GM23338 (cell line): Measurements from ENCODE around the gene TAT. TPM values are rescaled to one million over a fixed set of nuclear protein-coding genes. Genes with fewer than 3 reads are reported as not detected.

Experiments
- ATAC-seq: fragments of 200-7000 bp; cut with Tn5 transposase; 3 replicates; pipeline ENCODE4 v1.9.1; 2020
- DNase-seq: peaks from one replicate; pipeline ENCODE4 v3.0.0-alpha.2; 2015; ENCODE audit warnings: low spot score
- H2AFZ ChIP-seq: fragments of 200-600 bp; sonication (generic); 2 replicates; pipeline ENCODE4 v1.8.0; 2016; ENCODE audit warnings: antibody characterized with exemption, mild to moderate bottlenecking, moderate library complexity
- H3F3A ChIP-seq: fragments of 200-600 bp; sonication (generic); replicated peaks from 2 replicates; pipeline ENCODE4 v1.8.0; 2017; ENCODE audit warnings: antibody characterized with exemption, mixed run types, low read depth
- H3K27ac ChIP-seq: fragments of 200-600 bp; sonication (generic); 2 replicates; pipeline ENCODE4 v1.6.1; 2016; ENCODE audit warnings: low read depth
- H3K27me3 ChIP-seq: fragments of 200-600 bp; sonication (generic); 2 replicates; pipeline ENCODE4 v1.8.0; 2016; ENCODE audit warnings: mild to moderate bottlenecking, mixed run types, moderate library complexity; ENCODE audit not compliant: insufficient read depth
- H3K36me3 ChIP-seq: fragments of 200-600 bp; sonication (generic); 2 replicates; pipeline ENCODE4 v1.8.0; 2016; ENCODE audit warnings: mild to moderate bottlenecking; ENCODE audit not compliant: insufficient read depth
- H3K4me1 ChIP-seq: fragments of 200-600 bp; sonication (generic); 2 replicates; pipeline ENCODE4 v1.8.0; 2016; ENCODE audit warnings: mild to moderate bottlenecking, moderate library complexity; ENCODE audit not compliant: insufficient read depth
- H3K4me2 ChIP-seq: fragments of 200-600 bp; sonication (generic); 2 replicates; pipeline ENCODE4 v1.7.1; 2017; ENCODE audit warnings: mixed run types
- H3K4me3 ChIP-seq: fragments of 200-600 bp; sonication (generic); 2 replicates; pipeline ENCODE4 v1.6.1; 2016; ENCODE audit warnings: mixed run types
- H3K79me2 ChIP-seq: fragments of 200-600 bp; sonication (generic); replicated peaks from 2 replicates; pipeline ENCODE4 v1.8.0; 2017; ENCODE audit warnings: mild to moderate bottlenecking; ENCODE audit not compliant: insufficient read depth
- H3K9me2 ChIP-seq: fragments of 200-600 bp; sonication (generic); 2 replicates; pipeline ENCODE4 v1.8.0; 2017; ENCODE audit not compliant: insufficient read depth
- H4K20me1 ChIP-seq: fragments of 200-600 bp; sonication (generic); replicated peaks from 2 replicates; pipeline ENCODE4 v1.8.0; 2017; ENCODE audit warnings: mild to moderate bottlenecking; ENCODE audit not compliant: insufficient read depth
- H3K27ac Mint-ChIP-seq: 2 replicates; pipeline ENCODE4 v1.8.0; 2020; ENCODE audit warnings: inconsistent platforms, mild to moderate bottlenecking, moderate library complexity, mixed read lengths
- H3K27me3 Mint-ChIP-seq: 3 replicates; pipeline ENCODE4 v1.8.0; 2022; ENCODE audit warnings: low read depth, mild to moderate bottlenecking, moderate library complexity, mixed read lengths, inconsistent platforms; ENCODE audit not compliant: insufficient read depth, poor library complexity
- H3K36me3 Mint-ChIP-seq: 3 replicates; pipeline ENCODE4 v1.8.0; 2021; ENCODE audit warnings: low read depth, mild to moderate bottlenecking, inconsistent platforms, moderate library complexity, mixed read lengths
- H3K4me1 Mint-ChIP-seq: 3 replicates; pipeline ENCODE4 v1.8.0; 2020; ENCODE audit warnings: mild to moderate bottlenecking, inconsistent platforms, mixed read lengths
- H3K4me3 Mint-ChIP-seq: 3 replicates; pipeline ENCODE4 v1.8.0; 2021; ENCODE audit warnings: moderate library complexity, mild to moderate bottlenecking, inconsistent platforms, mixed read lengths
- H3K9me3 Mint-ChIP-seq: 3 replicates; pipeline ENCODE4 v1.8.0; 2020; ENCODE audit warnings: moderate library complexity, mild to moderate bottlenecking, inconsistent platforms, mixed read lengths
- CREB1 ChIP-seq: fragments of 250-450 bp; sonication (Bioruptor Pico); IDR thresholded peaks from 2 replicates; pipeline ENCODE4 v1.5.0; 2020; ENCODE audit warnings: low read depth, mild to moderate bottlenecking, moderate library complexity
- CTCF ChIP-seq, 2 experiments: fragments of 200-600 bp in 1 of 2; sonication (generic) in 1 of 2; conservative IDR thresholded peaks; 2 replicates each; pipeline versions ENCODE4 v1.5.1 to v1.6.1; 2016 to 2017; ENCODE audit warnings: antibody characterized with exemption in 2 of 2, low read depth in 2 of 2, mild to moderate bottlenecking in 2 of 2, moderate library complexity in 1 of 2
- ETS1 ChIP-seq: IDR thresholded peaks from 2 replicates; pipeline ENCODE4 v1.6.1; 2016; ENCODE audit warnings: antibody characterized with exemption
- EZH2 ChIP-seq: fragments of 200-600 bp; sonication (generic); IDR thresholded peaks from one replicate; pipeline ENCODE4 v1.8.0; 2017; ENCODE audit warnings: antibody characterized with exemption, mild to moderate bottlenecking, low read depth; ENCODE audit not compliant: unreplicated experiment
- EZH2phosphoT487 ChIP-seq: fragments of 200-600 bp; sonication (generic); IDR thresholded peaks from one replicate; pipeline ENCODE4 v1.8.1; 2018; ENCODE audit warnings: antibody characterized with exemption; ENCODE audit not compliant: unreplicated experiment
- JUNB ChIP-seq: IDR thresholded peaks from one replicate; pipeline ENCODE4 v1.6.1; 2016; ENCODE audit warnings: antibody characterized with exemption; ENCODE audit not compliant: unreplicated experiment
- NANOG ChIP-seq: IDR thresholded peaks from 2 replicates; pipeline ENCODE4 v1.6.1; 2016; ENCODE audit warnings: antibody characterized with exemption, borderline replicate concordance
- POLR2AphosphoS5 ChIP-seq: IDR thresholded peaks from 2 replicates; pipeline ENCODE4 v1.6.1; 2016; ENCODE audit warnings: antibody characterized with exemption, low read depth
- REST ChIP-seq: IDR thresholded peaks from one replicate; pipeline ENCODE4 v1.6.1; 2018; ENCODE audit warnings: antibody characterized with exemption; ENCODE audit not compliant: unreplicated experiment
- STAT1 ChIP-seq: IDR thresholded peaks from one replicate; pipeline ENCODE4 v1.6.1; 2016; ENCODE audit warnings: antibody characterized with exemption; ENCODE audit not compliant: unreplicated experiment
- ZNF114 ChIP-seq: fragments of 250-450 bp; sonication (Bioruptor Pico); IDR thresholded peaks from 2 replicates; pipeline ENCODE4 v1.5.0; 2020; ENCODE audit warnings: mild to moderate bottlenecking, moderate library complexity
- ZNF331 ChIP-seq: fragments of 250-450 bp; sonication (Bioruptor Pico); IDR thresholded peaks from 2 replicates; pipeline ENCODE4 v1.5.0; 2020; ENCODE audit warnings: low read depth, mild to moderate bottlenecking, moderate library complexity
- ZNF462 ChIP-seq: fragments of 250-450 bp; sonication (Bioruptor Pico); IDR thresholded peaks from 2 replicates; pipeline ENCODE4 v1.5.0; 2020; ENCODE audit warnings: mild to moderate bottlenecking, moderate library complexity
- polyA plus RNA-seq: library from polyadenylated mRNA; unstranded; fragments of >200 nt; fragmentation: Nextera tagmentation; extraction: Ambion mirVana; gene quantifications from 2 replicates; pipeline ENCODE4 v1.2.1, GENCODE V29; 2016
- total RNA-seq: library from RNA; depleted of rRNA; stranded (reverse); fragments of >200 nt; shearing (Covaris generic); gene quantifications from 2 replicates; pipeline ENCODE4 v1.2.3, GENCODE V29; 2014

The TAT gene
- total and polyA plus RNA-seq, 2 experiments from 2014 or later = 0.05 TPM; not detected in 1

- Mint-ChIP-seq H3K4me1 (no peaks in the 10 kb centered on the region), H3K4me3 (no peak overlapping the region), H3K27me3 (peaks cover 5% of the 10 kb centered on the region), H3K9me3 (peaks cover 10% of the 10 kb centered on the region; the same call in 2 of the 3 replicates), H3K36me3 (no peaks in the 10 kb centered on the region), H3K27ac (no peak overlapping the region)
- H3K36me3 ChIP-seq = no peaks in the 10 kb centered on the region
- no peaks in the 10 kb centered on the region for H3K4me1 ChIP-seq
- no peak overlapping the region for H3K4me3 ChIP-seq
- no peaks in the 10 kb centered on the region for H3K9me2 ChIP-seq
- no peak overlapping the region for H2AFZ ChIP-seq
- H3K79me2 ChIP-seq = no peaks in the 10 kb centered on the region
- no peaks in the 10 kb centered on the region for H3F3A ChIP-seq
- no peaks in the 10 kb centered on the region for H4K20me1 ChIP-seq
- H3K4me2 ChIP-seq = no peak overlapping the region
- H3K27me3 ChIP-seq = no peaks in the 10 kb centered on the region
- no peak overlapping the region for H3K27ac ChIP-seq
- ATAC-seq = no peak
- no peak for DNase-seq
- TF ChIP-seq NANOG = no peak
- no peak for TF ChIP-seq POLR2AphosphoS5
- no peak for TF ChIP-seq EZH2phosphoT487
- TF ChIP-seq CTCF (conservative IDR thresholded peaks at IDR 0.05; ENCODE audit: low read depth in 2 of 2) = no peak
- TF ChIP-seq ZNF331 (CRISPR knock-in tag) = no peak
- no peak for TF ChIP-seq ZNF114 (CRISPR knock-in tag)
- TF ChIP-seq REST = no peak
- no peak for TF ChIP-seq ZNF462
- no peak for TF ChIP-seq STAT1
- no peak for TF ChIP-seq ETS1
- TF ChIP-seq EZH2 = no peak
- no peak for TF ChIP-seq CREB1 (CRISPR knock-in tag)
- no peak for TF ChIP-seq JUNB
Measured at GRCh38 chr16:71585318-71585703, 8.4 kb upstream of the TAT start.
